RWPE2 (cell line): ENCODE results near the gene CTAGE6.
"Not testable (repeated sequence)": the region's sequence is repeated elsewhere in the genome, so short reads cannot be mapped to it uniquely, and the experiment has no call there.

Source experiments
- ATAC-seq: fragments of 200-7000 bp; cut with Tn5 transposase; 3 replicates; pipeline ENCODE4 v1.9.1; 2021; ENCODE audit warnings: low read depth
- DNase-seq: peaks from one replicate; pipeline ENCODE4 v3.0.0-alpha.2; 2020; ENCODE audit warnings: low spot score
- H3K27ac ChIP-seq: fragments of 450-650 bp; 2 replicates; pipeline ENCODE4 v1.5.1; 2017; ENCODE audit warnings: mild to moderate bottlenecking; ENCODE audit not compliant: poor library complexity, severe bottlenecking
- H3K27me3 ChIP-seq: fragments of 250-450 bp; sonication (Bioruptor Pico); 2 replicates; pipeline ENCODE4 v1.5.1; 2021; ENCODE audit warnings: mild to moderate bottlenecking, moderate library complexity; ENCODE audit not compliant: insufficient read depth, poor library complexity, severe bottlenecking
- H3K36me3 ChIP-seq: fragments of 250-450 bp; sonication (Bioruptor Pico); 2 replicates; pipeline ENCODE4 v1.5.1; 2020; ENCODE audit warnings: low read depth, mild to moderate bottlenecking, moderate library complexity
- H3K4me1 ChIP-seq: fragments of 250-450 bp; sonication (Bioruptor Pico); 2 replicates; pipeline ENCODE4 v1.5.1; 2021; ENCODE audit warnings: mild to moderate bottlenecking, moderate library complexity; ENCODE audit not compliant: insufficient read depth, poor library complexity, severe bottlenecking
- H3K4me3 ChIP-seq: fragments of 250-450 bp; sonication (Bioruptor Pico); 2 replicates; pipeline ENCODE4 v1.5.1; 2021; ENCODE audit warnings: mild to moderate bottlenecking, moderate library complexity; ENCODE audit not compliant: severe bottlenecking
- H3K9me3 ChIP-seq: fragments of 250-450 bp; sonication (Bioruptor Pico); 2 replicates; pipeline ENCODE4 v1.5.1; 2021; ENCODE audit warnings: mild to moderate bottlenecking, moderate library complexity; ENCODE audit not compliant: severe bottlenecking
- TF ChIP-seq, protein P1 (sequence below): fragments of 450-650 bp; IDR thresholded peaks from one replicate; pipeline ENCODE4 v1.5.1; 2017; ENCODE audit warnings: mild to moderate bottlenecking, moderate library complexity; ENCODE audit not compliant: poor library complexity, severe bottlenecking

Gene CTAGE6

DNA sequence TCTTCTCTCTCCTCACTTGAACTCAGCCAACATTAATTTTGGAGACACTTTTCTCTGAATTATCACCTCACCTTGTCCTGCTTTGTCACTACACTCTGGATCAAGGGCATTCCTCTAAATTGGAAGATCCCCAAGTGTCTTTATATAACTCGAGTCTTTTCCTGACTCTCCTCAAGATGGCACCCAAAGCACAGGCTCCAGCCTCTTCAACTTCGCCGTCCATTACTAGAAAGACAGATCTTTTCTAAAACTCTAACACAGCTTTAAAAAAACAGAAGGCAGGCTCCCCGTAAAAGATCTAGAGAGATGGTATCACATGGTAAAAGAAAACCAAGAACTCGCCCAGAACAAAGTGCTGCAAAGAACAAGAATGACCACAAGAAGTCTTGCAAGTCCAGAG lies 8.2 kb upstream of the CTAGE6 start:
- not testable (repeated sequence) for DNase-seq, H3K4me1 ChIP-seq, H3K9me3 ChIP-seq, H3K27me3 ChIP-seq, H3K36me3 ChIP-seq, H3K4me3 ChIP-seq, H3K27ac ChIP-seq
- peak; percentile 79 for ATAC-seq

DNA sequence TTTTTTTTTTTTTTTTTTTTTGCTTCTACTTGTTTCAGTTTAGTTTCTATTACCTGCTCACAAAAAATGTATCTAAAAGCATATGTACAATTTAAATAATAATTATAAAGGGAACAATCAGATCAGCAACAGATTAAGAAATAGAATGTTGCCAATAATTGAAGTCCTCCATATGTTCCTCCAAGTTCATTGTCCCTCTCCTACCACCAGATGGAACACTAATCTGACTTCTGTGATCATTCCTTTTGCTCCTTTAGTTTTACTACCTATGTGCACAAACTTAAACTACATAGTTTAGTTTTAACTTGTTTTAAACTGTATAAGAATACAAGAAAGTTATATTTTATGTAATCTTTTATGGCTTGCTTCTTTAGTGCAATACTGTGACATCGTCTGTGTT lies 5.6 kb upstream of the CTAGE6 start:
- H3K9me3 ChIP-seq, H3K36me3 ChIP-seq, H3K4me3 ChIP-seq, H3K27ac ChIP-seq, H3K27me3 ChIP-seq, DNase-seq, H3K4me1 ChIP-seq: not testable (repeated sequence)
- ATAC-seq = peak; percentile 48; the same call in 2 of the 3 replicates

DNA sequence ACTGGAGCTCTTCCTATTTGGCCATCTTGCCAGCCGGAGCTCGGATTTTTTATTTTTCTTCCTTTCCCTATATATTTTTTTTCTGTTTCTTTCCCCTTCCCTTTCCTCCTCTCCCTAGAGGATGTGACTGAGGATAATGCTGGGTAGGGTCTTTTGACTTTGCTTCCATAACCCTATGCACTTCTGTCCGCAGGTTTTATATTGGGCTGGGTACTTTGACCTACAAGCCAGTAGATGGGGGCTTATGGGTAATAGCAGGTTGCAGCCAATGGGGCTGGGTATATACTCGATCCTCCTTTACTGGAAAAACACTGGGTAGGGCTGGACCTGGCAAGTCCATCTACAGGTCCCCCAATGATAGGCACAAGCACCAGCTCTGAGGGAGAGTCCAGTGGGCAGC lies 12.2 kb downstream of the CTAGE6 start:
- H3K27me3 ChIP-seq, H3K9me3 ChIP-seq, ATAC-seq, H3K36me3 ChIP-seq, H3K4me3 ChIP-seq, DNase-seq, H3K4me1 ChIP-seq, H3K27ac ChIP-seq: not testable (repeated sequence)

DNA sequence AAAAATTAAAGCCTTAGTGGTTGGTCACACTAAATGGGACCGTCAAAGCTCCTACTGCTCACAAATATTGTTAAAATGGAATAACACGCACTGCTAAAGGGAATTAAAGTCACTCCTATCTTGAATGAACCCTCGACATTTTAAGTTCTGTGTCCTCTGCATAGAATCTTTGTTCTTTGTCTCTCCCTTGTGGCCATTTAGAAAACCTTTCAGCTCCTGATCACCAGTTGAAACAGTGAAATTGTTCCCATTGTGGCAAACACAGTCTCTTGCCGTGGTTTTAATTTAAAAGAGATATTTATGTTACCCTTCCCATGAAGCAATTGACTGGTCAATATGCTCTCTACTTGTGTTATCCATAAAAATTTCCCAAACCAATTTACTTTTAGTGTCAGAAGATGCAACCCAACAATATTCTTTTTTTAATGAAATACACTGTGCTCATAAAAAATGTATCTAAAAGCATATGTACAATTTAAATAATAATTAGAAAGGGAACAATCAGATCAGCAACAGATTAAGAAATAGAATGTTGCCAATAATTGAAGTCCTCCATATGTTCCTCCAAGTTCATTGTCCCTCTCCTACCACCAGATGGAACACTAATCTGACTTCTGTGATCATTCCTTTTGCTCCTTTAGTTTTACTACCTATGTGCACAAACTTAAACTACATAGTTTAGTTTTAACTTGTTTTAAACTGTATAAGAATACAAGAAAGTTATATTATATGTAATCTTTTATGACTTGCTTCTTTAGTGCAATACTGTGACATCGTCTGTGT lies 20.3 kb downstream of the CTAGE6 start:
- ATAC-seq = peak; percentile 74; the same call in 2 of the 3 replicates
- H3K27ac ChIP-seq, H3K4me1 ChIP-seq, H3K4me3 ChIP-seq, H3K27me3 ChIP-seq, H3K9me3 ChIP-seq, DNase-seq, H3K36me3 ChIP-seq: not testable (repeated sequence)
- TF ChIP-seq, protein P1, sequence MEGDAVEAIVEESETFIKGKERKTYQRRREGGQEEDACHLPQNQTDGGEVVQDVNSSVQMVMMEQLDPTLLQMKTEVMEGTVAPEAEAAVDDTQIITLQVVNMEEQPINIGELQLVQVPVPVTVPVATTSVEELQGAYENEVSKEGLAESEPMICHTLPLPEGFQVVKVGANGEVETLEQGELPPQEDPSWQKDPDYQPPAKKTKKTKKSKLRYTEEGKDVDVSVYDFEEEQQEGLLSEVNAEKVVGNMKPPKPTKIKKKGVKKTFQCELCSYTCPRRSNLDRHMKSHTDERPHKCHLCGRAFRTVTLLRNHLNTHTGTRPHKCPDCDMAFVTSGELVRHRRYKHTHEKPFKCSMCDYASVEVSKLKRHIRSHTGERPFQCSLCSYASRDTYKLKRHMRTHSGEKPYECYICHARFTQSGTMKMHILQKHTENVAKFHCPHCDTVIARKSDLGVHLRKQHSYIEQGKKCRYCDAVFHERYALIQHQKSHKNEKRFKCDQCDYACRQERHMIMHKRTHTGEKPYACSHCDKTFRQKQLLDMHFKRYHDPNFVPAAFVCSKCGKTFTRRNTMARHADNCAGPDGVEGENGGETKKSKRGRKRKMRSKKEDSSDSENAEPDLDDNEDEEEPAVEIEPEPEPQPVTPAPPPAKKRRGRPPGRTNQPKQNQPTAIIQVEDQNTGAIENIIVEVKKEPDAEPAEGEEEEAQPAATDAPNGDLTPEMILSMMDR = peak; percentile 86

DNA sequence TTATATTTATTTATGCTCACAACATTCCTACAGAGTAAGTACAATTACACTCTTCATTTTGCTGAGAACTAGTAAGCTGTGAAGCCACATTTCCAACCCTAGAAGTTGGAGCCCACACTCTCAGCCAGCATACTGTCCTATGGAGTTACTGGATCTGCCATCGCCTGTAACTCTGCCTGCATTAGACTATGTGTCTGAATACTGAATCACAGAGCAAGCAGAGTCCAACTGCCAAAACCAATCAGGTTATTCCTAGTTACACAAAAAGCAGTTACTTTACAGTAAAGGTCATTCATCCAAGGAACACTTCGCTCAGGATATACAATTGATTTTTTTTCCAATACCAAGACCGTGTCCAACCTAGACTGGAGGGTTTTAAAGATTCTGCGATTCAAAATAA lies 21.5 kb downstream of the CTAGE6 start:
- H3K4me1 ChIP-seq = peaks cover 3% of the 10 kb centered on the region
- DNase-seq = no peak
- H3K36me3 ChIP-seq = no peaks in the 10 kb centered on the region
- no peaks in the 10 kb centered on the region for H3K27me3 ChIP-seq
- H3K27ac ChIP-seq = no peak overlapping the region
- no peak overlapping the region for H3K4me3 ChIP-seq
- H3K9me3 ChIP-seq = no peaks in the 10 kb centered on the region
- TF ChIP-seq, protein P1 = no peak
- ATAC-seq = no peak

DNA sequence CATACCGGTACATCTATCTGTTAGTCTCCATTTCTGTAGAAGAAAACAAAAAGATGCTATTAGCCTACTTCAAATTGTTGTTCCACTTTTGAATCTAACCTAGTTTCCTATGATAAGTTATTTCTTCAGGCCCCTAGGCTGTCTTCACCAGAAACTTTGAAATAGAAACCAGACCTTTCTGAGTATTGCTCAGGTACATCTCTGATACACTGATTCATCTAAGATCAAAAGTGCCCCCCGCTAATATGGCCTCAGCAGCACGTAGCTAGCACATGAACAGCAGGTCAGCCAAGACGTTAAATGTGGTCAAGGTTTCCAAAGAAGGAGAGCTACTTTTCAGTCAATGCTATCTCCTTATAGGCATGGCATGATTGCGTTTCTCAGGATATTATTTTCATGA lies 23.6 kb downstream of the CTAGE6 start:
- ATAC-seq (no peak), DNase-seq (no peak)
- Histone ChIP-seq H3K36me3 (no peaks in the 10 kb centered on the region), H3K27ac (no peak overlapping the region), H3K4me3 (no peak overlapping the region), H3K27me3 (no peaks in the 10 kb centered on the region), H3K9me3 (no peaks in the 10 kb centered on the region), H3K4me1 (peaks cover 3% of the 10 kb centered on the region)
- TF ChIP-seq, protein P1 = no peak
